OCI-LY7 (cell line): Measurements from ENCODE around the gene DTNB. TPM values are rescaled to one million over a fixed set of nuclear protein-coding genes. Genes with fewer than 3 reads are reported as not detected.
A peak's percentile ranks its signal among the peaks of the same experiment; 100 is the strongest.
"Not testable (repeated sequence)": the region's sequence is repeated elsewhere in the genome, so short reads cannot be mapped to it uniquely, and the experiment has no call there.

Experiments used
- BruUV-seq: library from RNA; stranded (reverse); fragments of 400-500 nt; replicated peaks from 2 replicates; lab custom pipeline; 2021; lab: Mats Ljungman, UMichigan
- CTCF ChIA-PET: fragments of 300-600 bp; sonication (Branson Sonifier 250); formaldehyde crosslinking; loops from one replicate; lab custom pipeline; 2022; ENCODE audit warnings: antibody characterized with exemption; ENCODE audit not compliant: unreplicated experiment; lab: Charles Lee
- POLR2A ChIA-PET: fragments of 300-600 bp; sonication (Branson Sonifier 250); formaldehyde crosslinking; loops from one replicate; lab custom pipeline; 2022; ENCODE audit warnings: antibody characterized with exemption; lab: Charles Lee
- DNase-seq: peaks from one replicate; pipeline ENCODE4 v3.0.0-alpha.2; 2015; ENCODE audit warnings: low spot score
- H2AFZ ChIP-seq: fragments of 200-600 bp; sonication (generic), shearing (Covaris generic); 2 replicates; pipeline ENCODE4 v1.6.1; 2014; ENCODE audit warnings: mild to moderate bottlenecking, antibody characterized with exemption, low read length, moderate library complexity
- H3K27ac ChIP-seq: fragments of 200-600 bp; sonication (generic); 2 replicates; pipeline ENCODE4 v1.5.1; 2014; ENCODE audit warnings: mixed run types, low read depth, mild to moderate bottlenecking, moderate library complexity, low read length, inconsistent platforms; ENCODE audit not compliant: poor library complexity, severe bottlenecking
- H3K36me3 ChIP-seq: fragments of 200-600 bp; sonication (generic); 2 replicates; pipeline ENCODE4 v1.6.1; 2014; ENCODE audit warnings: mild to moderate bottlenecking, antibody characterized with exemption, low read length, moderate library complexity, mixed read lengths; ENCODE audit not compliant: insufficient read depth
- H3K4me1 ChIP-seq: fragments of 200-600 bp; sonication (generic); 2 replicates; pipeline ENCODE4 v1.5.1; 2014; ENCODE audit warnings: mild to moderate bottlenecking, low read length; ENCODE audit not compliant: insufficient read depth, poor library complexity, severe bottlenecking
- H3K4me2 ChIP-seq: fragments of 200-600 bp; sonication (generic); 2 replicates; pipeline ENCODE4 v1.6.1; 2014; ENCODE audit warnings: mild to moderate bottlenecking, low read length
- H3K4me3 ChIP-seq: fragments of 200-600 bp; sonication (generic); 2 replicates; pipeline ENCODE4 v1.5.1; 2014; ENCODE audit warnings: mild to moderate bottlenecking, low read depth, low read length; ENCODE audit not compliant: poor library complexity, severe bottlenecking
- H3K79me2 ChIP-seq: fragments of 200-600 bp; sonication (generic); 2 replicates; pipeline ENCODE4 v1.6.1; 2016; ENCODE audit warnings: low read depth, mild to moderate bottlenecking, low read length, moderate library complexity, mixed read lengths; ENCODE audit not compliant: insufficient read depth
- H3K9me2 ChIP-seq: fragments of 200-600 bp; sonication (generic); 2 replicates; pipeline ENCODE4 v1.6.1; 2016; ENCODE audit warnings: mild to moderate bottlenecking, low read length, mixed read lengths; ENCODE audit not compliant: insufficient read depth
- H3K9me3 ChIP-seq: fragments of 200-600 bp; sonication (generic); 2 replicates; pipeline ENCODE4 v1.6.1; 2014; ENCODE audit warnings: mild to moderate bottlenecking, mixed run types, low read length, mixed read lengths
- H4K20me1 ChIP-seq: fragments of 200-600 bp; sonication (generic); 2 replicates; pipeline ENCODE4 v1.6.1; 2014; ENCODE audit warnings: mild to moderate bottlenecking, antibody characterized with exemption, low read length, moderate library complexity, mixed read lengths; ENCODE audit not compliant: insufficient read depth
- CTCF ChIP-seq: fragments of 200-600 bp; sonication (generic); conservative IDR thresholded peaks from 2 replicates; pipeline ENCODE4 v1.5.1; 2014; ENCODE audit warnings: mild to moderate bottlenecking, antibody characterized with exemption, low read length, moderate library complexity, mixed read lengths
- EZH2phosphoT487 ChIP-seq: fragments of 200-600 bp; sonication (generic); IDR thresholded peaks from 2 replicates; pipeline ENCODE4 v1.6.1; 2018; ENCODE audit warnings: low read depth, borderline replicate concordance, mild to moderate bottlenecking, mixed run types, antibody characterized with exemption, low read length, moderate library complexity, mixed read lengths
- intact Hi-C: fragments of 100-400 bp; cut with micrococcal nuclease; formaldehyde crosslinking; loops from one replicate; pipeline ENCODE4 v1.10.0; 2022; ENCODE audit not compliant: unreplicated experiment
- total RNA-seq, 2 experiments: library from RNA; depleted of rRNA in 1 of 2; stranded (reverse); fragments of >200 nt in 1 of 2; shearing (Covaris generic) in 1 of 2; gene quantifications; 2 replicates each; pipeline ENCODE4 v1.2.3, GENCODE V29; 2014 to 2022

Gene DTNB
- total RNA-seq, 2 experiments from 2014 or later: 16.1 to 28.3 TPM

- H3K4me1 ChIP-seq: peaks cover 44% of the 10 kb centered on the region
- no peaks in the 10 kb centered on the region for H3K9me2 ChIP-seq
- peak overlapping the region; percentile 67 for H3K4me2 ChIP-seq
- BruUV-seq: no TSS peak
- peaks cover 4% of the 10 kb centered on the region; the same call in 1 of the 2 replicates for H3K9me3 ChIP-seq
- H4K20me1 ChIP-seq: no peaks in the 10 kb centered on the region
- peak; percentile 27 for DNase-seq
- CTCF ChIA-PET: interaction anchor here (0.5 kb wide), 1 partner anchor 144 kb away, joined by 4 read pairs; no protein-coding TSS in a partner anchor
- peak overlapping the region; percentile 28 for H3K27ac ChIP-seq
- peak overlapping the region; percentile 19 for H3K4me3 ChIP-seq
- POLR2A ChIA-PET: interaction anchor here (0.5 to 1.4 kb wide), 3 partner anchors 9 to 284 kb away, joined by 3 to 8 read pairs (median 3); no protein-coding TSS in a partner anchor
- intact Hi-C loops: no loop called here
- peak overlapping the region; percentile 56 for H2AFZ ChIP-seq
- no peaks in the 10 kb centered on the region for H3K79me2 ChIP-seq
- no peak for TF ChIP-seq CTCF
- 0 out of 2 replicates have a peak, but pooled peaks cover 5% of the 10 kb centered on the region for H3K36me3 ChIP-seq
These were observed 116.0 kb downstream of the DTNB start for GRCh38 chr2:25557179-25558036.

GRCh38 chr2:25552318-25552717 is 121.1 kb downstream of the DTNB start:
- ChIA-PET CTCF (no interaction called here), POLR2A (interaction anchor here (1.1 kb wide), 1 partner anchor 9 kb away, joined by 5 read pairs; no protein-coding TSS in a partner anchor)
- no peaks in the 10 kb centered on the region for H3K9me2 ChIP-seq
- no peaks in the 10 kb centered on the region for H3K36me3 ChIP-seq
- H3K4me2 ChIP-seq: no peak overlapping the region
- H2AFZ ChIP-seq: no peak overlapping the region
- H3K27ac ChIP-seq: no peak overlapping the region
- H3K9me3 ChIP-seq: no peaks in the 10 kb centered on the region
- no peaks in the 10 kb centered on the region for H4K20me1 ChIP-seq
- intact Hi-C loops: no loop called here
- DNase-seq: no peak
- H3K79me2 ChIP-seq: no peaks in the 10 kb centered on the region
- BruUV-seq: no TSS peak
- H3K4me1 ChIP-seq: peaks cover 6% of the 10 kb centered on the region
- H3K4me3 ChIP-seq: no peak overlapping the region
- no peak for TF ChIP-seq CTCF
- no peak for TF ChIP-seq EZH2phosphoT487

- no peak overlapping the region for H3K4me3 ChIP-seq
- no peaks in the 10 kb centered on the region for H4K20me1 ChIP-seq
- ChIA-PET POLR2A (interaction anchor here (1.0 to 1.1 kb wide), 3 partner anchors 9 to 24 kb away, joined by 3 to 5 read pairs (median 4); no protein-coding TSS in a partner anchor), CTCF (no interaction called here)
- H3K36me3 ChIP-seq: no peaks in the 10 kb centered on the region
- intact Hi-C loops: no loop called here
- H2AFZ ChIP-seq: no peak overlapping the region
- no peaks in the 10 kb centered on the region for H3K4me1 ChIP-seq
- no TSS peak for BruUV-seq
- no peaks in the 10 kb centered on the region for H3K79me2 ChIP-seq
- H3K27ac ChIP-seq: no peak overlapping the region
- TF ChIP-seq EZH2phosphoT487 (no peak), CTCF (no peak)
- DNase-seq: no peak
- no peaks in the 10 kb centered on the region for H3K9me2 ChIP-seq
- H3K9me3 ChIP-seq: no peaks in the 10 kb centered on the region
- H3K4me2 ChIP-seq: no peak overlapping the region
These were observed 122.1 kb downstream of the DTNB start for GRCh38 chr2:25551316-25551715.

- intact Hi-C loops, H2AFZ ChIP-seq, DNase-seq, H3K4me3 ChIP-seq, BruUV-seq, H4K20me1 ChIP-seq, H3K9me3 ChIP-seq, H3K27ac ChIP-seq, H3K4me2 ChIP-seq, H3K36me3 ChIP-seq, POLR2A ChIA-PET, H3K4me1 ChIP-seq, CTCF ChIA-PET, H3K9me2 ChIP-seq, H3K79me2 ChIP-seq: not testable (repeated sequence)
These were observed 123.8 kb downstream of the DTNB start for GRCh38 chr2:25549571-25549970.
